Tibial artery (tissue), 4 donors: Measurements from ENCODE around the gene SHD.
"Not testable (repeated sequence)": the region's sequence is repeated elsewhere in the genome, so short reads cannot be mapped to it uniquely, and the experiment has no call there.

ENCODE experiments used
- DNase-seq, 2 donors: peaks; one replicate each; pipeline ENCODE4 v3.0.0-alpha.2; 2019
- H3K27ac ChIP-seq, 2 donors: fragments of 200-600 bp; sonication (generic) in 1 of 2; 1 replicate in 1 of 2; 2 replicates in 1 of 2; pipeline ENCODE4 v1.5.1; 2018 to 2019; ENCODE audit warnings: mild to moderate bottlenecking in 1 of 2
- H3K27me3 ChIP-seq, 2 donors: fragments of 200-600 bp; sonication (generic) in 1 of 2; one replicate each; pipeline versions ENCODE4 v1.5.1 to v1.6.0; 2016 to 2019
- H3K36me3 ChIP-seq, 3 donors: fragments of 200-600 bp; sonication (generic) in 2 of 3; one replicate each; pipeline ENCODE4 v1.5.1; 2016 to 2019; ENCODE audit warnings: mild to moderate bottlenecking in 2 of 3
- H3K4me1 ChIP-seq, 4 donors: fragments of 200-600 bp; sonication (generic) in 2 of 4; 1 replicate in 3 of 4; 2 replicates in 1 of 4; pipeline ENCODE4 v1.5.1; 2016 to 2019
- H3K4me3 ChIP-seq, 2 donors: fragments of 200-600 bp; sonication (generic) in 1 of 2; 1 replicate in 1 of 2; 2 replicates in 1 of 2; pipeline ENCODE4 v1.5.1; 2018 to 2019; ENCODE audit warnings: mild to moderate bottlenecking in 2 of 2
- H3K9me3 ChIP-seq, 3 donors: fragments of 200-600 bp; sonication (generic) in 1 of 3; one replicate each; pipeline ENCODE4 v1.5.1; 2016 to 2019
- CTCF ChIP-seq, 2 experiments: fragments of 200-600 bp in 1 of 2; fragments of 450-650 bp in 1 of 2; IDR thresholded peaks; one replicate each; pipeline ENCODE4 v1.5.1; 2017 to 2019; ENCODE audit warnings: antibody characterized with exemption in 2 of 2, mild to moderate bottlenecking in 1 of 2, moderate library complexity in 1 of 2
- intact Hi-C: fragments of 100-400 bp; cut with DNase I; formaldehyde crosslinking; loops from one replicate; pipeline ENCODE4 v1.15.0; 2023; ENCODE audit warnings: low total_unique reads

The SHD gene

GRCh38 chr19:4279530-4280422 is 710 bp downstream of the SHD start:
- Histone ChIP-seq H3K9me3 (no peaks in the 10 kb centered on the region), H3K36me3 (no peaks in the 10 kb centered on the region), H3K4me3 (peak overlapping the region in 1 of 2 donors; percentile 9), H3K27me3 (peaks cover 0 to 76% of the 10 kb centered on the region in 2 donors), H3K27ac (no peak overlapping the region), H3K4me1 (peaks cover 0 to 18% (median 11%) of the 10 kb centered on the region in 4 donors)
- intact Hi-C loops = no loop called here
- no peak for DNase-seq
- TF ChIP-seq CTCF (IDR thresholded peaks at IDR 0.05) = no peak

GRCh38 chr19:4284176-4284958 is 5.3 kb downstream of the SHD start:
- no peak for TF ChIP-seq CTCF (IDR thresholded peaks at IDR 0.05)
- Histone ChIP-seq H3K36me3 (no peaks in the 10 kb centered on the region), H3K4me3 (no peak overlapping the region), H3K4me1 (peaks cover 0 to 8% (median 5%) of the 10 kb centered on the region in 4 donors), H3K27ac (no peak overlapping the region), H3K27me3 (peaks cover 0 to 68% of the 10 kb centered on the region in 2 donors), H3K9me3 (no peaks in the 10 kb centered on the region)
- no peak for DNase-seq
- intact Hi-C loops = no loop called here

GRCh38 chr19:4284974-4285373 is 5.9 kb downstream of the SHD start:
- no peak for TF ChIP-seq CTCF (IDR thresholded peaks at IDR 0.05)
- intact Hi-C loops = no loop called here
- Histone ChIP-seq H3K36me3 (no peaks in the 10 kb centered on the region), H3K4me3 (no peak overlapping the region), H3K4me1 (peaks cover 0 to 2% (median under 1%) of the 10 kb centered on the region in 4 donors), H3K9me3 (no peaks in the 10 kb centered on the region), H3K27me3 (peaks cover 0 to 63% of the 10 kb centered on the region in 2 donors), H3K27ac (no peak overlapping the region)
- DNase-seq = no peak

GRCh38 chr19:4286141-4286540 is 7.1 kb downstream of the SHD start:
- H3K4me3 ChIP-seq, H3K4me1 ChIP-seq, H3K36me3 ChIP-seq, H3K27ac ChIP-seq, DNase-seq, H3K9me3 ChIP-seq, intact Hi-C loops: not testable (repeated sequence)
- H3K27me3 ChIP-seq = peaks cover 0 to 62% of the 10 kb centered on the region in 2 donors

- TF ChIP-seq CTCF (IDR thresholded peaks at IDR 0.05) = no peak
- Histone ChIP-seq H3K9me3 (no peaks in the 10 kb centered on the region), H3K27me3 (peaks cover 0 to 59% of the 10 kb centered on the region in 2 donors), H3K4me3 (no peak overlapping the region), H3K27ac (no peak overlapping the region), H3K36me3 (no peaks in the 10 kb centered on the region), H3K4me1 (no peaks in the 10 kb centered on the region)
- DNase-seq = no peak
- intact Hi-C loops = no loop called here
These were observed 9.2 kb downstream of the SHD start for GRCh38 chr19:4288091-4288777.
